Mucosa of rectum (tissue), 2 donors: ENCODE results near the gene PARP6.
"Not testable (repeated sequence)": the region's sequence is repeated elsewhere in the genome, so short reads cannot be mapped to it uniquely, and the experiment has no call there.

ENCODE experiments used
- H3K27ac ChIP-seq, 2 donors: one replicate each; pipeline ENCODE4 v1.7.0; 2013; ENCODE audit warnings: inconsistent platforms in 2 of 2, low read depth in 2 of 2, low read length in 2 of 2
- H3K27me3 ChIP-seq, 2 donors: one replicate each; pipeline ENCODE4 v1.7.0; 2013; ENCODE audit warnings: low read length in 2 of 2; ENCODE audit not compliant: control insufficient read depth in 2 of 2, insufficient read depth in 2 of 2
- H3K36me3 ChIP-seq, 2 donors: one replicate each; pipeline ENCODE4 v1.7.0; 2013; ENCODE audit warnings: low read length in 2 of 2; ENCODE audit not compliant: control insufficient read depth in 2 of 2, insufficient read depth in 2 of 2
- H3K4me1 ChIP-seq, 2 donors: one replicate each; pipeline ENCODE4 v1.7.0; 2013; ENCODE audit warnings: low read length in 2 of 2, mild to moderate bottlenecking in 1 of 2; ENCODE audit not compliant: control insufficient read depth in 2 of 2, insufficient read depth in 2 of 2
- H3K4me3 ChIP-seq, 2 donors: one replicate each; pipeline ENCODE4 v1.7.0; 2013; ENCODE audit warnings: low read length in 2 of 2
- H3K9ac ChIP-seq, 2 donors: one replicate each; pipeline ENCODE4 v1.7.0; 2013; ENCODE audit warnings: low read length in 2 of 2, low read depth in 1 of 2, mild to moderate bottlenecking in 1 of 2
- H3K9me3 ChIP-seq, 2 donors: one replicate each; pipeline ENCODE4 v1.7.0; 2013; ENCODE audit warnings: low read length in 2 of 2; ENCODE audit not compliant: control insufficient read depth in 2 of 2
- donor health status: healthy.
- donor health status: Normal muscosa, but diverticular disease.

The PARP6 gene

GRCh38 chr15:72278737-72279136, 6.4 kb upstream of the PARP6 start:
- Histone ChIP-seq H3K9ac (no peak overlapping the region), H3K4me1 (no peaks in the 10 kb centered on the region), H3K9me3 (no peaks in the 10 kb centered on the region), H3K4me3 (no peak overlapping the region), H3K27ac (no peak overlapping the region), H3K36me3 (no peaks in the 10 kb centered on the region), H3K27me3 (no peaks in the 10 kb centered on the region)

DNA sequence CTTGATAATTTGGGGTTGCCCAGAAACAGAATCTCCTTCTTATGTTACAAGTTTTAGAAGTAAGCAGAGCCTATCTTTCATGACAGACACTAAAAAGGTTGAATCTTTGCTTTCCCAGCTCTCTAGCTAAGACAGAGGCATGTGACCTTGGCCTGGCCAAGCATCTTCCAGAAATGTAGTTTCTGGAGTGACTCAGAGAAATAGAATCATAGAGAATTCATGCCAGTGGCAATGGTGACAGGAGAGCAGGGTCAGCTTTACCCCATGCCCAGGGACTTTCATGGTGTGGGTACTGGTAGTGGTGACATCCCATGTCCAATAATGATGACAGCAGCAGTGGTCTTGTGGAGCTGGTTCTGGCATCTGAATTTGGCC, 4.0 kb upstream of the PARP6 start:
- Histone ChIP-seq H3K4me1 (peaks cover 0 to 5% of the 10 kb centered on the region in 2 donors), H3K36me3 (no peaks in the 10 kb centered on the region), H3K9ac (no peak overlapping the region), H3K4me3 (no peak overlapping the region), H3K9me3 (no peaks in the 10 kb centered on the region), H3K27ac (no peak overlapping the region), H3K27me3 (no peaks in the 10 kb centered on the region)

GRCh38 chr15:72275635-72276325, 3.4 kb upstream of the PARP6 start:
- not testable (repeated sequence) for H3K9ac ChIP-seq, H3K9me3 ChIP-seq, H3K4me3 ChIP-seq, H3K36me3 ChIP-seq, H3K27me3 ChIP-seq, H3K27ac ChIP-seq, H3K4me1 ChIP-seq

DNA sequence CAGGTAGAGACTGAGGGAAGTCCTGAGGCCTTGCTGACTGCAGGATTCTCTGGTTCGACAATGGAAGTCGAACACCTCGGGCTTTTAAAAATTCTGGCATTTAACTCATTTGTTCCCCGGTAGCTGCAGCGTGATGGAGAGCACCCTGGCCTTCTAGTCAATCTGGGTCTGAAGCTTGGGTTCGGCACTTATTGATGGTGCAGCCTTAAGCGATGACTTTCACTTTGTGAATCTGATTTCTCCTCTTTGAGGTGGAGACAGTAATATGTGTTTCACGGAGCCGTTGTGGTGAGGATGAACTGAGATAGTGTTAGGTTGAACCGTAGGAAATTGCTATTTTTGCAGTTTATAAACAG, 621 bp upstream of the PARP6 start:
- H3K9me3 ChIP-seq: no peaks in the 10 kb centered on the region
- H3K27me3 ChIP-seq: no peaks in the 10 kb centered on the region
- H3K36me3 ChIP-seq: no peaks in the 10 kb centered on the region
- H3K4me3 ChIP-seq: peak overlapping the region; percentile 76 to 85
- H3K9ac ChIP-seq: peak overlapping the region; percentile 18 to 59
- H3K27ac ChIP-seq: peak overlapping the region; percentile 42 to 44
- peaks cover 0 to 8% of the 10 kb centered on the region in 2 donors for H3K4me1 ChIP-seq

DNA sequence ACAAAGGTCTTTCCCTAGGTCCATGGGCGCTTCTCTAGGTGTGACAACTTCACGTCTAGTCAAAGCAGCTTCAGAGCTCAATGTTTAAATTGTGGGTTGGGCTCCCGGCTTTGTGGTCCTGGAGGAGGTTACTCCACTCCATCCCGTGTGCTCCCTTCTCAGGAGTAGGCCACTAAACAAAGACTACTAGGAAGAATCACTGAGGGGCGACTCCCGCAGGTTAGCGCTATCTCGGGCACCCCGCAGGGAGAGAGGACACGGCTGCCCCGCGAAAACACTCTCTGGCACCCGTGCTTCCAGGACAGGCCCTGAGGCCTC, 500 bp downstream of the PARP6 start:
- Histone ChIP-seq H3K9me3 (no peaks in the 10 kb centered on the region), H3K27me3 (no peaks in the 10 kb centered on the region), H3K27ac (peak overlapping the region; percentile 74 to 84), H3K36me3 (peaks cover 4 to 7% of the 10 kb centered on the region in 2 donors), H3K9ac (peak overlapping the region; percentile 85 to 87), H3K4me1 (peaks cover 0 to 8% of the 10 kb centered on the region in 2 donors), H3K4me3 (peak overlapping the region; percentile 78 to 85)

DNA sequence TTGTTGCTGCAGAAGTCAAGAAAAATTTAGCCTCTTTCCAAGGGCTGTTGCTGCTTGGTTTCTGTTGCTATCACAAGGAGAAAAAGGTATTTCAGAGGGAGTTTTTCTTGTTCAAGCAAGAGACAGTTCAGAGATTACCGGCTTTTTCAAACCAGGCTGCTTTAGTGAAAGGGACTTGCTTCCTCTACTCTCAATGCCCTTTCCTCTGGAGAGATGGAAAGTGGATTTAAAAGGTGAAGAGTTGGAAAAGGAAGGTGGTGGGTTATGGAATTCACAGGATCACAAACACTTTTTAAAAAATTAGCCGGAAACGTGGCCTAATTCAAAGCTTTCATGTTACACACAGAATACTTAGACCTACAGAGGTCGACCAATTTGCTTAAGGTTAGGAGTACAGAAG, 1.1 kb downstream of the PARP6 start:
- H3K27me3 ChIP-seq: no peaks in the 10 kb centered on the region
- H3K9me3 ChIP-seq: no peaks in the 10 kb centered on the region
- peaks cover 0 to 8% of the 10 kb centered on the region in 2 donors for H3K4me1 ChIP-seq
- H3K27ac ChIP-seq: no peak overlapping the region
- H3K36me3 ChIP-seq: peaks cover 10 to 13% of the 10 kb centered on the region in 2 donors
- peak overlapping the region in 1 of 2 donors; percentile 78 for H3K4me3 ChIP-seq
- H3K9ac ChIP-seq: no peak overlapping the region

GRCh38 chr15:72269739-72270138, 2.6 kb downstream of the PARP6 start:
- H3K9ac ChIP-seq: no peak overlapping the region
- no peaks in the 10 kb centered on the region for H3K9me3 ChIP-seq
- no peak overlapping the region for H3K27ac ChIP-seq
- peaks cover 0 to 8% of the 10 kb centered on the region in 2 donors for H3K4me1 ChIP-seq
- H3K27me3 ChIP-seq: no peaks in the 10 kb centered on the region
- no peak overlapping the region for H3K4me3 ChIP-seq
- peaks cover 24 to 28% of the 10 kb centered on the region in 2 donors for H3K36me3 ChIP-seq

DNA sequence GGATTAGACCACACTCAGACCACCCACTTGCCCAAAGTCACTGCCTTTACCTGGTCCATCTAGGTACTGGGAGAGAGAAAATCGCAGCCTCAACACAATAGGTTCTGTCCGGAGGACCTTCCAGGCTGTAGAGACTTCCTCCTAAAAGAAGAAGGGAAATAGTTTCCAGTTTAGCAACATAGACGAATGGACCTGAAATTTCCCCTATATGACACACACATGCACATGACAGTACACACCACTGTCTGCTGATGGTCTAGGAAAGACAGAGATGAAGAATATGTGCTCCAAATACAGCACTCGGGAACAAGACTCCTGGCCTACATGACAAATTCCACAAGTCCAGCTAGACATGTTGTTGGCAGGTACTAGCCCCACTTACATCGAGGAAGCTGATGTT, 7.3 kb downstream of the PARP6 start:
- peaks cover 61 to 66% of the 10 kb centered on the region in 2 donors for H3K36me3 ChIP-seq

DNA sequence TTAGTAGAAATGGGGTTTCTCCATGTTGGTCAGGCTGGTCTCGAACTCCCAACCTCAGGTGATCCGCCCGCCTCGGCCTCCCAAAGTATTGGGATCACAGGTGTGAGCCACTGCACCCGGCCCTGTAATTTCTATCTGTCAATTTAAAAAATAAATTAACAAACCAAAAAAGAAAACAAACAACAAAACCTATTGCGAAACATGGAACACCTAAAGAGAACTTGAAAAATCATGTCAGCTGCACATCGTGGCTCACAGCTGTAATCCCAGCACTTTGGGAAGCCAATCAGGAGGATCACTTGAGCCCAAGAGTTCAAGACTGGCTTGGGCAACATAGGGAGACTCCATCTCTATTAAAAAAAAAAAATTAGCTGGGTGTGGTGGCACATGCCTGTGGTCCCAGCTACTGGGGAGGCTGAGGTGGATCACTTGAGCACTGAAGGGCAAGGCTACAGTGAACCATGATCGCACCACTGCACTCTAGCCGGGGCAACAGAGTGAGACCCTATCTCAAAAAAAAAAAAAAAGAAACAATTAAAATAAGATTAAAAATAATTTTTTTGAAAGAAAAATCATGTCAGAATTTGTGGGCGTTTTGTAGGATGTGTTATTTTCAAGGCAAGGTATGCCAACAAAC, 19.6 kb downstream of the PARP6 start:
- Histone ChIP-seq H3K27ac (no peak overlapping the region), H3K9me3 (no peaks in the 10 kb centered on the region), H3K36me3 (peaks cover 49 to 70% of the 10 kb centered on the region in 2 donors), H3K9ac (no peak overlapping the region), H3K4me3 (no peak overlapping the region), H3K27me3 (no peaks in the 10 kb centered on the region), H3K4me1 (no peaks in the 10 kb centered on the region)

More for the DNA sequence above, 7.3 kb downstream of the PARP6 start:
- H3K9me3 ChIP-seq: no peaks in the 10 kb centered on the region
- no peak overlapping the region for H3K27ac ChIP-seq
- H3K4me3 ChIP-seq: no peak overlapping the region
- no peak overlapping the region for H3K9ac ChIP-seq
- no peaks in the 10 kb centered on the region for H3K4me1 ChIP-seq
- no peaks in the 10 kb centered on the region for H3K27me3 ChIP-seq

DNA sequence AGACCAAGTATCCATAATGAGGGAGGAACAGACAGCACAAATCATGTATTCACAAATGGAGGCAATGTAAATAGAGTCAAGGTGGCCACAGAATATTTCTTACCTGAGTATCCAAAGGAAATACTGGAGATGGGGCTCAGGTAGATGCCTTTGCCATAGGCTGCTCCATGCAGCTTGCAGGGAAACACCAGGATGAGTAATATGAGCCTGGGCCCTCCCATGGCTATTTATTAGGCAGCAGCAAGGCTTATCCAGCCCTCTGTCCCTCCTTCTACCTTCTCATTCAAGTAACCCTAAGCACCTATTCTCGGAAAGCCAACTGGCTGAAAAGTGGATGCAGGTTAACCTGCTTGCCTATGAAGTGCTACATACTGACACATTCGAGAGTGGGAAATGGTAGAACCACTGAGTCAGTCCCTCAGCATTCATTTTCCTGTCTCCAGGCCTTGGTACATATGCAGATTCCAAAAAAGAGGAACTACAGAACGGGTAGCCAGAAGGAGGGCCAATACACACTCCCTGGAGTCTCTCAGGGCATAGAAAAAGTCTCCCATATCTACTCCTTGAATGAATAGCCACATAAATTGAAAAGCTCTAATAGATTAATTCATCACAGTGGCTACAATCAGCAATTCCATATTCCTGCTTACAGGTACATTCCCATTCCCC, 23.1 kb downstream of the PARP6 start:
- Histone ChIP-seq H3K4me1 (no peaks in the 10 kb centered on the region), H3K27ac (no peak overlapping the region), H3K9me3 (no peaks in the 10 kb centered on the region), H3K36me3 (peaks cover 37 to 50% of the 10 kb centered on the region in 2 donors), H3K4me3 (no peak overlapping the region), H3K27me3 (no peaks in the 10 kb centered on the region), H3K9ac (no peak overlapping the region)
